MM.1S (cell line): ENCODE results near the gene SEC24B.

Experiments
- DNase-seq: peaks from one replicate; pipeline ENCODE4 v3.0.0-alpha.2; 2015
- H2AFZ ChIP-seq: fragments of 300-600 bp; sonication (generic); 2 replicates; pipeline ENCODE4 v1.6.0; 2016; ENCODE audit warnings: antibody characterized with exemption, low read length
- H3F3A ChIP-seq: fragments of 300-600 bp; sonication (generic); 2 replicates; pipeline ENCODE4 v1.6.1; 2016; ENCODE audit warnings: mild to moderate bottlenecking, antibody characterized with exemption, low read length, moderate library complexity, mixed read lengths; ENCODE audit not compliant: insufficient read depth
- H3K27ac ChIP-seq: fragments of 300-600 bp; sonication (generic); 2 replicates; pipeline ENCODE4 v1.5.1; 2016; ENCODE audit warnings: mild to moderate bottlenecking, low read length
- H3K27me3 ChIP-seq: fragments of 300-600 bp; sonication (generic); replicated peaks from 2 replicates; pipeline ENCODE4 v1.6.0; 2016; ENCODE audit warnings: low read length; ENCODE audit not compliant: insufficient read depth
- H3K36me3 ChIP-seq: fragments of 300-600 bp; sonication (generic); replicated peaks from 2 replicates; pipeline ENCODE4 v1.6.1; 2016; ENCODE audit warnings: mild to moderate bottlenecking, low read length, mixed read lengths; ENCODE audit not compliant: insufficient read depth
- H3K4me1 ChIP-seq: fragments of 300-600 bp; sonication (generic); 2 replicates; pipeline ENCODE4 v1.6.1; 2016; ENCODE audit warnings: low read length, mixed read lengths
- H3K4me2 ChIP-seq: fragments of 300-600 bp; sonication (generic); 2 replicates; pipeline ENCODE4 v1.6.0; 2016; ENCODE audit warnings: low read depth, low read length
- H3K4me3 ChIP-seq: fragments of 300-600 bp; sonication (generic); 2 replicates; pipeline ENCODE4 v1.5.1; 2016; ENCODE audit warnings: low read length, mixed read lengths
- H3K79me2 ChIP-seq: fragments of 300-600 bp; sonication (generic); 2 replicates; pipeline ENCODE4 v1.6.1; 2016; ENCODE audit warnings: mixed run types, low read length, mixed read lengths
- H3K9ac ChIP-seq: fragments of 300-600 bp; sonication (generic); 2 replicates; pipeline ENCODE4 v1.6.1; 2016; ENCODE audit warnings: low read length, mixed read lengths
- H3K9me2 ChIP-seq: fragments of 300-600 bp; sonication (generic); replicated peaks from 2 replicates; pipeline ENCODE4 v1.6.1; 2016; ENCODE audit warnings: mild to moderate bottlenecking, low read length, mixed read lengths; ENCODE audit not compliant: insufficient read depth
- H3K9me3 ChIP-seq: fragments of 300-600 bp; sonication (generic); replicated peaks from 2 replicates; pipeline ENCODE4 v1.6.1; 2016; ENCODE audit warnings: mild to moderate bottlenecking, low read length, mixed read lengths; ENCODE audit not compliant: insufficient read depth
- H4K20me1 ChIP-seq: fragments of 300-600 bp; sonication (generic); 2 replicates; pipeline ENCODE4 v1.6.1; 2016; ENCODE audit warnings: mild to moderate bottlenecking, low read length, moderate library complexity, mixed read lengths; ENCODE audit not compliant: insufficient read depth
- EZH2 ChIP-seq: fragments of 300-600 bp; sonication (generic); optimal IDR thresholded peaks from 2 replicates; pipeline ENCODE3; 2017; ENCODE audit warnings: low read depth, mild to moderate bottlenecking, antibody characterized with exemption, low read length, mixed read lengths
- EZH2phosphoT487 ChIP-seq: fragments of 300-600 bp; sonication (generic); IDR thresholded peaks from 2 replicates; pipeline ENCODE4 v1.6.1; 2018; ENCODE audit warnings: antibody characterized with exemption, low read length
- TF ChIP-seq, protein P1 (sequence below): fragments of 300-600 bp; sonication (generic); IDR thresholded peaks from 2 replicates; pipeline ENCODE4 v1.5.1; 2016; ENCODE audit warnings: antibody characterized with exemption, low read length, mixed read lengths

The SEC24B gene

GRCh38 chr4:109499513-109499912, 65.9 kb downstream of the SEC24B start:
- TF ChIP-seq EZH2phosphoT487 (no peak), EZH2 (no peak)
- TF ChIP-seq, protein P1, sequence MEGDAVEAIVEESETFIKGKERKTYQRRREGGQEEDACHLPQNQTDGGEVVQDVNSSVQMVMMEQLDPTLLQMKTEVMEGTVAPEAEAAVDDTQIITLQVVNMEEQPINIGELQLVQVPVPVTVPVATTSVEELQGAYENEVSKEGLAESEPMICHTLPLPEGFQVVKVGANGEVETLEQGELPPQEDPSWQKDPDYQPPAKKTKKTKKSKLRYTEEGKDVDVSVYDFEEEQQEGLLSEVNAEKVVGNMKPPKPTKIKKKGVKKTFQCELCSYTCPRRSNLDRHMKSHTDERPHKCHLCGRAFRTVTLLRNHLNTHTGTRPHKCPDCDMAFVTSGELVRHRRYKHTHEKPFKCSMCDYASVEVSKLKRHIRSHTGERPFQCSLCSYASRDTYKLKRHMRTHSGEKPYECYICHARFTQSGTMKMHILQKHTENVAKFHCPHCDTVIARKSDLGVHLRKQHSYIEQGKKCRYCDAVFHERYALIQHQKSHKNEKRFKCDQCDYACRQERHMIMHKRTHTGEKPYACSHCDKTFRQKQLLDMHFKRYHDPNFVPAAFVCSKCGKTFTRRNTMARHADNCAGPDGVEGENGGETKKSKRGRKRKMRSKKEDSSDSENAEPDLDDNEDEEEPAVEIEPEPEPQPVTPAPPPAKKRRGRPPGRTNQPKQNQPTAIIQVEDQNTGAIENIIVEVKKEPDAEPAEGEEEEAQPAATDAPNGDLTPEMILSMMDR, result no peak
- H3K27me3 ChIP-seq, result no peaks in the 10 kb centered on the region

GRCh38 chr4:109506890-109507289, 73.3 kb downstream of the SEC24B start:
- Histone ChIP-seq H3K79me2 (no peaks in the 10 kb centered on the region), H3K4me1 (no peaks in the 10 kb centered on the region), H3F3A (no peaks in the 10 kb centered on the region), H4K20me1 (no peaks in the 10 kb centered on the region), H3K36me3 (0 out of 2 replicates have a peak, but pooled peaks cover 6% of the 10 kb centered on the region), H3K4me2 (no peak overlapping the region), H2AFZ (no peak overlapping the region), H3K27me3 (no peaks in the 10 kb centered on the region), H3K27ac (no peak overlapping the region), H3K4me3 (no peak overlapping the region), H3K9me2 (no peaks in the 10 kb centered on the region), H3K9me3 (no peaks in the 10 kb centered on the region), H3K9ac (no peak overlapping the region)
- DNase-seq, result no peak
- TF ChIP-seq, protein P1, result no peak
- TF ChIP-seq EZH2phosphoT487, result no peak

More at GRCh38 chr4:109499513-109499912, 65.9 kb downstream of the SEC24B start:
- DNase-seq, result no peak
- no peaks in the 10 kb centered on the region for H3K9me3 ChIP-seq
- H3K4me2 ChIP-seq, result no peak overlapping the region
- no peak overlapping the region for H2AFZ ChIP-seq
- no peaks in the 10 kb centered on the region; the same call in 1 of the 2 replicates for H3F3A ChIP-seq
- H3K79me2 ChIP-seq, result peaks cover 3% of the 10 kb centered on the region; the same call in 1 of the 2 replicates
- H3K4me3 ChIP-seq, result no peak overlapping the region
- no peaks in the 10 kb centered on the region for H4K20me1 ChIP-seq
- H3K36me3 ChIP-seq, result peaks cover 14% of the 10 kb centered on the region; the same call in 1 of the 2 replicates
- H3K9me2 ChIP-seq, result no peaks in the 10 kb centered on the region
- H3K4me1 ChIP-seq, result no peaks in the 10 kb centered on the region
- no peak overlapping the region for H3K27ac ChIP-seq
- H3K9ac ChIP-seq, result no peak overlapping the region

- Histone ChIP-seq H4K20me1 (no peaks in the 10 kb centered on the region), H2AFZ (no peak overlapping the region), H3K27ac (no peak overlapping the region), H3K4me2 (no peak overlapping the region), H3K9me3 (no peaks in the 10 kb centered on the region), H3K27me3 (no peaks in the 10 kb centered on the region), H3K9ac (no peak overlapping the region), H3F3A (no peaks in the 10 kb centered on the region), H3K36me3 (0 out of 2 replicates have a peak, but pooled peaks cover 3% of the 10 kb centered on the region), H3K4me1 (no peaks in the 10 kb centered on the region), H3K4me3 (no peak overlapping the region), H3K79me2 (no peaks in the 10 kb centered on the region), H3K9me2 (no peaks in the 10 kb centered on the region)
- TF ChIP-seq, protein P1, result no peak
- TF ChIP-seq EZH2 (no peak), EZH2phosphoT487 (no peak)
- no peak for DNase-seq
These were observed 77.1 kb downstream of the SEC24B start for GRCh38 chr4:109510687-109511086.
